Measurements from ENCODE around the gene DUOX1. TPM values are rescaled to one million over a fixed set of nuclear protein-coding genes. Genes with fewer than 3 reads are reported as not detected.

DUOX1 gene
- total and polyA plus RNA-seq, 9 of the 15 experiments (the other 6 are each of a cell fraction or from before 2014, with no cell fraction given), result 0.01 to 0.22 (median 0.01) TPM; not detected in 6

- TF ChIP-seq HMBOX1 (IDR thresholded peaks at IDR 0.05) (peak; percentile 66), FOXM1 (IDR thresholded peaks at IDR 0.05; ENCODE audit: low read depth) (peak; percentile 79), FOXM1 (CRISPR knock-in tag; IDR thresholded peaks at IDR 0.05; ENCODE audit: low read depth) (no peak), KLF1 (tag; IDR thresholded peaks at IDR 0.05) (no peak), MAFK (IDR thresholded peaks at IDR 0.05; ENCODE audit: low read length) (no peak), MCM7 (IDR thresholded peaks at IDR 0.05) (no peak), SIN3B (IDR thresholded peaks at IDR 0.05; ENCODE audit: low read depth) (no peak), FOXA1 (IDR thresholded peaks at IDR 0.05; ENCODE audit: borderline replicate concordance) (no peak), ZNF589 (CRISPR knock-in tag; IDR thresholded peaks at IDR 0.05; ENCODE audit: low read depth) (peak; percentile 57; the same call in 1 of the 2 replicates), CTCFL (IDR thresholded peaks at IDR 0.05; ENCODE audit: borderline replicate concordance, insufficient read depth, low read depth, low read length, poor library complexity, severe bottlenecking) (peak; percentile 99), HOXB6 (CRISPR knock-in tag; IDR thresholded peaks at IDR 0.05; ENCODE audit: borderline replicate concordance) (no peak), ZBTB17 (CRISPR knock-in tag; IDR thresholded peaks at IDR 0.05) (no peak), ZNF699 (CRISPR knock-in tag; IDR thresholded peaks at IDR 0.05; ENCODE audit: insufficient replicate concordance) (no peak), ZSCAN32 (CRISPR knock-in tag; IDR thresholded peaks at IDR 0.05) (no peak), TEAD4 (IDR thresholded peaks at IDR 0.05; ENCODE audit: low read length) (peak; percentile 80), TEAD4 (CRISPR knock-in tag; IDR thresholded peaks at IDR 0.05; ENCODE audit: borderline replicate concordance) (no peak), USF1 (CRISPR knock-in tag; IDR thresholded peaks at IDR 0.05) (no peak), CCAR2 (IDR thresholded peaks at IDR 0.05; ENCODE audit: low read depth, low read length) (no peak), HMG20A (CRISPR knock-in tag; conservative IDR thresholded peaks at IDR 0.05) (no peak), BMI1 (IDR thresholded peaks at IDR 0.05; ENCODE audit: low read length) (no peak; the same call in 1 of the 2 replicates), VEZF1 (CRISPR knock-in tag; IDR thresholded peaks at IDR 0.05) (peak; percentile 56)
- TF ChIP-seq, protein P1, sequence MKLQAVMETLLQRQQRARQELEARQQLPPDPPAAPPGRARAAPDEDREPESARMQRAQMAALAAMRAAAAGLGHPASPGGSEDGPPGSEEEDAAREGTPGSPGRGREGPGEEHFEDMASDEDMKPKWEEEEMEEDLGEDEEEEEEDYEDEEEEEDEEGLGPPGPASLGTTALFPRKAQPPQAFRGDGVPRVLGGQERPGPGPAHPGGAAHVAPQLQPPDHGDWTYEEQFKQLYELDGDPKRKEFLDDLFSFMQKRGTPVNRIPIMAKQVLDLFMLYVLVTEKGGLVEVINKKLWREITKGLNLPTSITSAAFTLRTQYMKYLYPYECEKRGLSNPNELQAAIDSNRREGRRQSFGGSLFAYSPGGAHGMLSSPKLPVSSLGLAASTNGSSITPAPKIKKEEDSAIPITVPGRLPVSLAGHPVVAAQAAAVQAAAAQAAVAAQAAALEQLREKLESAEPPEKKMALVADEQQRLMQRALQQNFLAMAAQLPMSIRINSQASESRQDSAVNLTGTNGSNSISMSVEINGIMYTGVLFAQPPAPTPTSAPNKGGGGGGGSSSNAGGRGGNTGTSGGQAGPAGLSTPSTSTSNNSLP (IDR thresholded peaks at IDR 0.05; ENCODE audit: borderline replicate concordance, low read depth, low read length), result peak; percentile 97
These were observed 68.7 kb downstream of the DUOX1 start (continued) for GRCh38 chr15:45198337-45199135.
